ENCODE data around the gene MUC4. TPM values are rescaled to one million over a fixed set of nuclear protein-coding genes. Genes with fewer than 3 reads are reported as not detected.
"Not testable (repeated sequence)": the region's sequence is repeated elsewhere in the genome, so short reads cannot be mapped to it uniquely, and the experiment has no call there.

The MUC4 gene
- total and polyA plus RNA-seq, 9 of the 15 experiments (the other 6 are each of a cell fraction or from before 2014, with no cell fraction given): under 0.01 to 0.21 (median 0.10) TPM; not detected in 4

- FAIRE-seq; H3K79me2 ChIP-seq (ENCODE audit: control insufficient read depth, insufficient read depth, low read length); intact Hi-C loops (cut with micrococcal nuclease); H3K36me3 ChIP-seq (ENCODE audit: control insufficient read depth, insufficient read depth, low read length); H3K4me3 ChIP-seq; H3K9me3 ChIP-seq (replicated peaks; ENCODE audit: control insufficient read depth, insufficient read depth, low read depth, low read length); BruUV-seq (replicated peaks); H2AFZ ChIP-seq (ENCODE audit: low read depth, low read length); H3K27ac ChIP-seq (ENCODE audit: extremely low read depth, low read depth, low read length); H3K9me1 ChIP-seq (ENCODE audit: control insufficient read depth, insufficient read depth, low read length); DNase-seq (ENCODE audit: extremely low read depth in 1 of 4, low spot score in 3 of 4); H3K4me1 ChIP-seq (replicated peaks in 1 of 2; ENCODE audit: control insufficient read depth in 2 of 2, insufficient read depth in 2 of 2, low read length in 2 of 2); H4K20me1 ChIP-seq (replicated peaks; ENCODE audit: control insufficient read depth, insufficient read depth, low read length); H3K4me2 ChIP-seq (ENCODE audit: insufficient read depth, low read length); ATAC-seq: not testable (repeated sequence)
- Histone ChIP-seq H3K9ac (ENCODE audit: insufficient read depth in 1 of 2, low read depth in 2 of 2, low read length in 2 of 2) (peak within 1 kb of the TSS in 1 of 2 experiments; percentile 50; a peak in 1 of 4 replicates), H3K27me3 (ENCODE audit: control insufficient read depth in 2 of 2, insufficient read depth in 2 of 2, low read length in 2 of 2) (peaks cover 31 to 41% of the 10 kb centered on the region in 2 experiments)
- CTCF ChIA-PET (ENCODE audit: low intra/inter-chr PET ratio): interaction anchor here (0.8 kb wide), 1 partner anchor 147 kb away, joined by 4 read pairs; no protein-coding TSS in a partner anchor
- 20% methylated on average over 13 of the region's 16 CpGs for WGBS (ENCODE audit: insufficient coverage, low coverage, missing lambda C conversion rate)
- POLR2A ChIA-PET: interaction anchor here (0.6 to 1.5 kb wide), 4 partner anchors 8 to 406 kb away, joined by 3 to 6 read pairs (median 5); no protein-coding TSS in a partner anchor
- peak; percentile 46; the same call in 1 of the 2 replicates for TF ChIP-seq ZEB2 (IDR thresholded peaks at IDR 0.05)
- in situ Hi-C loops (cut with MboI): loop anchor here (25.0 kb wide), 2 partner anchors 491 to 791 kb away; partner anchors contain the start of genes RNF168, SLC51A, SMCO1 and ZDHHC19
These were observed 90.8 kb downstream of the MUC4 start, which contains the start of gene MUC20 for GRCh38 chr3:195720831-195721506. TSS of gene MUC20 (plus strand) at chr3:195720978. CDS start at chr3:195721008, 30 bp downstream.

GRCh38 chr3:195719514-195720254 is 92.0 kb downstream of the MUC4 start:
- not testable (repeated sequence) for H3K9me3 ChIP-seq (replicated peaks; ENCODE audit: control insufficient read depth, insufficient read depth, low read depth, low read length); H2AFZ ChIP-seq (ENCODE audit: low read depth, low read length); ATAC-seq; DNase-seq (ENCODE audit: extremely low read depth in 1 of 4, low spot score in 3 of 4); H3K27ac ChIP-seq (ENCODE audit: extremely low read depth, low read depth, low read length); H3K36me3 ChIP-seq (ENCODE audit: control insufficient read depth, insufficient read depth, low read length); H3K4me2 ChIP-seq (ENCODE audit: insufficient read depth, low read length); H3K4me1 ChIP-seq (replicated peaks in 1 of 2; ENCODE audit: control insufficient read depth in 2 of 2, insufficient read depth in 2 of 2, low read length in 2 of 2); H3K4me3 ChIP-seq; FAIRE-seq; H3K9ac ChIP-seq (ENCODE audit: insufficient read depth in 1 of 2, low read depth in 2 of 2, low read length in 2 of 2); H3K9me1 ChIP-seq (ENCODE audit: control insufficient read depth, insufficient read depth, low read length); H4K20me1 ChIP-seq (replicated peaks; ENCODE audit: control insufficient read depth, insufficient read depth, low read length); H3K79me2 ChIP-seq (ENCODE audit: control insufficient read depth, insufficient read depth, low read length); BruUV-seq (replicated peaks)
- 21% methylated on average over 16 of the region's 16 CpGs for WGBS (ENCODE audit: insufficient coverage, low coverage, missing lambda C conversion rate)
- intact Hi-C loops (cut with micrococcal nuclease): loop anchor here (10.0 kb wide), 2 partner anchors 175 to 475 kb away; partner anchors contain the start of gene PPP1R2
- POLR2A ChIA-PET: interaction anchor here (0.5 to 1.5 kb wide), 9 partner anchors 8 to 992 kb away, joined by 3 to 6 read pairs (median 5); partner anchors contain the start of genes CEP19 and PIGX
- CTCF ChIA-PET (ENCODE audit: low intra/inter-chr PET ratio): interaction anchor here (0.7 kb wide), 1 partner anchor 17 kb away, joined by 7 read pairs; no protein-coding TSS in a partner anchor
- H3K27me3 ChIP-seq (ENCODE audit: control insufficient read depth in 2 of 2, insufficient read depth in 2 of 2, low read length in 2 of 2): peaks cover 30 to 40% of the 10 kb centered on the region in 2 experiments
- 0 out of 2 replicates have a peak, but pooled peaks have one; percentile 73 for TF ChIP-seq TSC22D4 (tag; IDR thresholded peaks at IDR 0.05)
- in situ Hi-C loops (cut with MboI): loop anchor here (5.0 to 25.0 kb wide), 3 partner anchors 102 to 793 kb away; partner anchors contain the start of genes RNF168, SLC51A, SMCO1 and ZDHHC19

All from K562 (cell line).